ENCODE measurements around the gene LDLRAP1. TPM values are rescaled to one million over a fixed set of nuclear protein-coding genes. Genes with fewer than 3 reads are reported as not detected.

The LDLRAP1 gene
- total and polyA plus RNA-seq, 2 experiments from 2014 or later, result 9.6 to 22.7 TPM

DNA sequence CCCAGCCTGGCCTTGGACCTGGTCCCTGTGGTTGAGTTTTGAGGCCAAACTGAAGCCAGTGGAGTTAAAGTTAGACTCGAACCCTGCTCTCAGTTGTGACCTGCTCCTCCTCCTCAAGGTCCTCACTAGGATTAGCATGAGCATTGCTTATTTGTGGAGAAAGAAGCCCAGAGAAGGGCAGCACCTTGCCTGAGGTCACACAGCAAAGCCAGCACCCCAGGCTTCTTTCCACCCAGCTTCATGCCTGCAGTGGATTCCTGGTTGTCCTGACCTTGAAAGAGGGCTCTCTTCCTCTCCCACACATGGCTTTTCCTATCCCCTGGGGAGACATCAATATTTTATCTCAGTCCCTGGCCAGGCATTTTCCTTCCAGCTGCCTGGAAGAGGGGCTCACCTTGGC, 2.8 kb downstream of the LDLRAP1 start:
- H3F3A ChIP-seq (replicated peaks; ENCODE audit: low read depth), result 0 out of 2 replicates have a peak, but pooled peaks cover 5% of the 10 kb centered on the region
- H3K4me1 ChIP-seq (ENCODE audit: insufficient read depth), result peaks cover 9% of the 10 kb centered on the region; the same call in 1 of the 2 replicates
- no peaks in the 10 kb centered on the region for H3K36me3 ChIP-seq (ENCODE audit: insufficient read depth)
- H3K4me3 ChIP-seq, result no peak overlapping the region
- ATAC-seq (no peak), DNase-seq (ENCODE audit: low spot score) (no peak)
- no peak overlapping the region for H2AFZ ChIP-seq
- Mint-ChIP-seq H3K27me3 (ENCODE audit: insufficient read depth, low read depth, poor library complexity) (peaks cover 8% of the 10 kb centered on the region), H3K4me1 (peaks cover 10% of the 10 kb centered on the region), H3K9me3 (no peaks in the 10 kb centered on the region; the same call in 2 of the 3 replicates), H3K27ac (no peak overlapping the region), H3K4me3 (no peak overlapping the region), H3K36me3 (ENCODE audit: low read depth) (no peaks in the 10 kb centered on the region)
- peaks cover 12% of the 10 kb centered on the region; the same call in 1 of the 2 replicates for H4K20me1 ChIP-seq (replicated peaks; ENCODE audit: insufficient read depth)
- 0 out of 2 replicates have a peak, but pooled peaks cover 7% of the 10 kb centered on the region for H3K27me3 ChIP-seq (ENCODE audit: insufficient read depth)
- TF ChIP-seq, protein P1, sequence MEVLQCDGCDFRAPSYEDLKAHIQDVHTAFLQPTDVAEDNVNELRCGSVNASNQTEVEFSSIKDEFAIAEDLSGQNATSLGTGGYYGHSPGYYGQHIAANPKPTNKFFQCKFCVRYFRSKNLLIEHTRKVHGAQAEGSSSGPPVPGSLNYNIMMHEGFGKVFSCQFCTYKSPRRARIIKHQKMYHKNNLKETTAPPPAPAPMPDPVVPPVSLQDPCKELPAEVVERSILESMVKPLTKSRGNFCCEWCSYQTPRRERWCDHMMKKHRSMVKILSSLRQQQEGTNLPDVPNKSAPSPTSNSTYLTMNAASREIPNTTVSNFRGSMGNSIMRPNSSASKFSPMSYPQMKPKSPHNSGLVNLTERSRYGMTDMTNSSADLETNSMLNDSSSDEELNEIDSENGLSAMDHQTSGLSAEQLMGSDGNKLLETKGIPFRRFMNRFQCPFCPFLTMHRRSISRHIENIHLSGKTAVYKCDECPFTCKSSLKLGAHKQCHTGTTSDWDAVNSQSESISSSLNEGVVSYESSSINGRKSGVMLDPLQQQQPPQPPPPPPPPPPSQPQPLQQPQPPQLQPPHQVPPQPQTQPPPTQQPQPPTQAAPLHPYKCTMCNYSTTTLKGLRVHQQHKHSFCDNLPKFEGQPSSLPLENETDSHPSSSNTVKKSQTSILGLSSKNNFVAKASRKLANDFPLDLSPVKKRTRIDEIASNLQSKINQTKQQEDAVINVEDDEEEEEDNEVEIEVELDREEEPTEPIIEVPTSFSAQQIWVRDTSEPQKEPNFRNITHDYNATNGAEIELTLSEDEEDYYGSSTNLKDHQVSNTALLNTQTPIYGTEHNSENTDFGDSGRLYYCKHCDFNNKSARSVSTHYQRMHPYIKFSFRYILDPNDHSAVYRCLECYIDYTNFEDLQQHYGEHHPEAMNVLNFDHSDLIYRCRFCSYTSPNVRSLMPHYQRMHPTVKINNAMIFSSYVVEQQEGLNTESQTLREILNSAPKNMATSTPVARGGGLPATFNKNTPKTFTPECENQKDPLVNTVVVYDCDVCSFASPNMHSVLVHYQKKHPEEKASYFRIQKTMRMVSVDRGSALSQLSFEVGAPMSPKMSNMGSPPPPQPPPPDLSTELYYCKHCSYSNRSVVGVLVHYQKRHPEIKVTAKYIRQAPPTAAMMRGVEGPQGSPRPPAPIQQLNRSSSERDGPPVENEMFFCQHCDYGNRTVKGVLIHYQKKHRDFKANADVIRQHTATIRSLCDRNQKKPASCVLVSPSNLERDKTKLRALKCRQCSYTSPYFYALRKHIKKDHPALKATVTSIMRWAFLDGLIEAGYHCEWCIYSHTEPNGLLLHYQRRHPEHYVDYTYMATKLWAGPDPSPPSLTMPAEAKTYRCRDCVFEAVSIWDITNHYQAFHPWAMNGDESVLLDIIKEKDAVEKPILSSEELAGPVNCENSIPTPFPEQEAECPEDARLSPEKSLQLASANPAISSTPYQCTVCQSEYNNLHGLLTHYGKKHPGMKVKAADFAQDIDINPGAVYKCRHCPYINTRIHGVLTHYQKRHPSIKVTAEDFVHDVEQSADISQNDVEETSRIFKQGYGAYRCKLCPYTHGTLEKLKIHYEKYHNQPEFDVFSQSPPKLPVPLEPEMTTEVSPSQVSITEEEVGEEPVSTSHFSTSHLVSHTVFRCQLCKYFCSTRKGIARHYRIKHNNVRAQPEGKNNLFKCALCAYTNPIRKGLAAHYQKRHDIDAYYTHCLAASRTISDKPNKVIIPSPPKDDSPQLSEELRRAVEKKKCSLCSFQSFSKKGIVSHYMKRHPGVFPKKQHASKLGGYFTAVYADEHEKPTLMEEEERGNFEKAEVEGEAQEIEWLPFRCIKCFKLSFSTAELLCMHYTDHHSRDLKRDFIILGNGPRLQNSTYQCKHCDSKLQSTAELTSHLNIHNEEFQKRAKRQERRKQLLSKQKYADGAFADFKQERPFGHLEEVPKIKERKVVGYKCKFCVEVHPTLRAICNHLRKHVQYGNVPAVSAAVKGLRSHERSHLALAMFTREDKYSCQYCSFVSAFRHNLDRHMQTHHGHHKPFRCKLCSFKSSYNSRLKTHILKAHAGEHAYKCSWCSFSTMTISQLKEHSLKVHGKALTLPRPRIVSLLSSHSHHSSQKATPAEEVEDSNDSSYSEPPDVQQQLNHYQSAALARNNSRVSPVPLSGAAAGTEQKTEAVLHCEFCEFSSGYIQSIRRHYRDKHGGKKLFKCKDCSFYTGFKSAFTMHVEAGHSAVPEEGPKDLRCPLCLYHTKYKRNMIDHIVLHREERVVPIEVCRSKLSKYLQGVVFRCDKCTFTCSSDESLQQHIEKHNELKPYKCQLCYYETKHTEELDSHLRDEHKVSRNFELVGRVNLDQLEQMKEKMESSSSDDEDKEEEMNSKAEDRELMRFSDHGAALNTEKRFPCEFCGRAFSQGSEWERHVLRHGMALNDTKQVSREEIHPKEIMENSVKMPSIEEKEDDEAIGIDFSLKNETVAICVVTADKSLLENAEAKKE (CRISPR knock-in tag; IDR thresholded peaks at IDR 0.05), result no peak
- TF ChIP-seq, protein P2, sequence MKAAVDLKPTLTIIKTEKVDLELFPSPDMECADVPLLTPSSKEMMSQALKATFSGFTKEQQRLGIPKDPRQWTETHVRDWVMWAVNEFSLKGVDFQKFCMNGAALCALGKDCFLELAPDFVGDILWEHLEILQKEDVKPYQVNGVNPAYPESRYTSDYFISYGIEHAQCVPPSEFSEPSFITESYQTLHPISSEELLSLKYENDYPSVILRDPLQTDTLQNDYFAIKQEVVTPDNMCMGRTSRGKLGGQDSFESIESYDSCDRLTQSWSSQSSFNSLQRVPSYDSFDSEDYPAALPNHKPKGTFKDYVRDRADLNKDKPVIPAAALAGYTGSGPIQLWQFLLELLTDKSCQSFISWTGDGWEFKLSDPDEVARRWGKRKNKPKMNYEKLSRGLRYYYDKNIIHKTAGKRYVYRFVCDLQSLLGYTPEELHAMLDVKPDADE (IDR thresholded peaks at IDR 0.05), result no peak
- TF ChIP-seq NANOG (IDR thresholded peaks at IDR 0.05; ENCODE audit: borderline replicate concordance), result no peak
- no peak for TF ChIP-seq ZNF114 (CRISPR knock-in tag; IDR thresholded peaks at IDR 0.05)
- TF ChIP-seq, protein P3, sequence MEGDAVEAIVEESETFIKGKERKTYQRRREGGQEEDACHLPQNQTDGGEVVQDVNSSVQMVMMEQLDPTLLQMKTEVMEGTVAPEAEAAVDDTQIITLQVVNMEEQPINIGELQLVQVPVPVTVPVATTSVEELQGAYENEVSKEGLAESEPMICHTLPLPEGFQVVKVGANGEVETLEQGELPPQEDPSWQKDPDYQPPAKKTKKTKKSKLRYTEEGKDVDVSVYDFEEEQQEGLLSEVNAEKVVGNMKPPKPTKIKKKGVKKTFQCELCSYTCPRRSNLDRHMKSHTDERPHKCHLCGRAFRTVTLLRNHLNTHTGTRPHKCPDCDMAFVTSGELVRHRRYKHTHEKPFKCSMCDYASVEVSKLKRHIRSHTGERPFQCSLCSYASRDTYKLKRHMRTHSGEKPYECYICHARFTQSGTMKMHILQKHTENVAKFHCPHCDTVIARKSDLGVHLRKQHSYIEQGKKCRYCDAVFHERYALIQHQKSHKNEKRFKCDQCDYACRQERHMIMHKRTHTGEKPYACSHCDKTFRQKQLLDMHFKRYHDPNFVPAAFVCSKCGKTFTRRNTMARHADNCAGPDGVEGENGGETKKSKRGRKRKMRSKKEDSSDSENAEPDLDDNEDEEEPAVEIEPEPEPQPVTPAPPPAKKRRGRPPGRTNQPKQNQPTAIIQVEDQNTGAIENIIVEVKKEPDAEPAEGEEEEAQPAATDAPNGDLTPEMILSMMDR (conservative IDR thresholded peaks at IDR 0.05; ENCODE audit: low read depth in 2 of 2), result no peak
- no peak for TF ChIP-seq EZH2phosphoT487 (IDR thresholded peaks at IDR 0.05; ENCODE audit: unreplicated experiment)
- TF ChIP-seq CREB1 (CRISPR knock-in tag; IDR thresholded peaks at IDR 0.05; ENCODE audit: low read depth), result no peak
- TF ChIP-seq ZNF331 (CRISPR knock-in tag; IDR thresholded peaks at IDR 0.05; ENCODE audit: low read depth), result no peak
- TF ChIP-seq, protein P4, sequence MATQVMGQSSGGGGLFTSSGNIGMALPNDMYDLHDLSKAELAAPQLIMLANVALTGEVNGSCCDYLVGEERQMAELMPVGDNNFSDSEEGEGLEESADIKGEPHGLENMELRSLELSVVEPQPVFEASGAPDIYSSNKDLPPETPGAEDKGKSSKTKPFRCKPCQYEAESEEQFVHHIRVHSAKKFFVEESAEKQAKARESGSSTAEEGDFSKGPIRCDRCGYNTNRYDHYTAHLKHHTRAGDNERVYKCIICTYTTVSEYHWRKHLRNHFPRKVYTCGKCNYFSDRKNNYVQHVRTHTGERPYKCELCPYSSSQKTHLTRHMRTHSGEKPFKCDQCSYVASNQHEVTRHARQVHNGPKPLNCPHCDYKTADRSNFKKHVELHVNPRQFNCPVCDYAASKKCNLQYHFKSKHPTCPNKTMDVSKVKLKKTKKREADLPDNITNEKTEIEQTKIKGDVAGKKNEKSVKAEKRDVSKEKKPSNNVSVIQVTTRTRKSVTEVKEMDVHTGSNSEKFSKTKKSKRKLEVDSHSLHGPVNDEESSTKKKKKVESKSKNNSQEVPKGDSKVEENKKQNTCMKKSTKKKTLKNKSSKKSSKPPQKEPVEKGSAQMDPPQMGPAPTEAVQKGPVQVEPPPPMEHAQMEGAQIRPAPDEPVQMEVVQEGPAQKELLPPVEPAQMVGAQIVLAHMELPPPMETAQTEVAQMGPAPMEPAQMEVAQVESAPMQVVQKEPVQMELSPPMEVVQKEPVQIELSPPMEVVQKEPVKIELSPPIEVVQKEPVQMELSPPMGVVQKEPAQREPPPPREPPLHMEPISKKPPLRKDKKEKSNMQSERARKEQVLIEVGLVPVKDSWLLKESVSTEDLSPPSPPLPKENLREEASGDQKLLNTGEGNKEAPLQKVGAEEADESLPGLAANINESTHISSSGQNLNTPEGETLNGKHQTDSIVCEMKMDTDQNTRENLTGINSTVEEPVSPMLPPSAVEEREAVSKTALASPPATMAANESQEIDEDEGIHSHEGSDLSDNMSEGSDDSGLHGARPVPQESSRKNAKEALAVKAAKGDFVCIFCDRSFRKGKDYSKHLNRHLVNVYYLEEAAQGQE (IDR thresholded peaks at IDR 0.05; ENCODE audit: unreplicated experiment), result no peak
- no peak overlapping the region for H3K4me2 ChIP-seq
- 0 out of 2 replicates have a peak, but pooled peaks cover 4% of the 10 kb centered on the region for H3K79me2 ChIP-seq (replicated peaks; ENCODE audit: insufficient read depth)
- H3K27ac ChIP-seq (ENCODE audit: low read depth), result no peak overlapping the region
- no peaks in the 10 kb centered on the region for H3K9me2 ChIP-seq (ENCODE audit: insufficient read depth)

All from GM23338 (cell line).